ENCODE measurements around the gene UBE2G2.

GRCh38 chr21:44739316-44739715 lies 62.3 kb downstream of the UBE2G2 start:
- no peak for TF ChIP-seq CTCF (IDR thresholded peaks at IDR 0.05)
- TF ChIP-seq POLR2A (IDR thresholded peaks at IDR 0.05) = no peak
- no peak for TF ChIP-seq EP300 (IDR thresholded peaks at IDR 0.05)
- TF ChIP-seq POLR2AphosphoS5 (IDR thresholded peaks at IDR 0.05) = no peak

Measured in upper lobe of left lung (tissue), 4 donors.